Activated naive CD8-positive, alpha-beta T cell treated with anti-CD3 and anti-CD28 coated beads, Interleukin-2, amount 10 ng/mL, durations not matched to agents 7 days and 5 days (primary cell): ENCODE data around the gene TAS2R40. TPM values are rescaled to one million over a fixed set of nuclear protein-coding genes. Genes with fewer than 3 reads are reported as not detected.

Experiments
- ATAC-seq: fragments of 150-1000 bp; cut with Tn5 transposase; one replicate; pipeline ENCODE4 v1.10.0; 2021; ENCODE audit warnings: low read depth, moderate library complexity
- POLR2A ChIA-PET: fragments of 350-600 bp; sonication (Branson Sonifier 250); formaldehyde crosslinking; loops from one replicate; lab custom pipeline; 2021; ENCODE audit warnings: antibody characterized with exemption; lab: Charles Lee
- DNase-seq: peaks from one replicate; pipeline ENCODE4 v3.0.0; 2021
- H3K27ac Mint-ChIP-seq: one replicate; pipeline ENCODE4 v1.8.0; 2022; ENCODE audit warnings: mild to moderate bottlenecking, mixed read lengths
- H3K27me3 Mint-ChIP-seq: one replicate; pipeline ENCODE4 v1.8.0; 2022; ENCODE audit warnings: mild to moderate bottlenecking, moderate library complexity, mixed read lengths
- H3K36me3 Mint-ChIP-seq: one replicate; pipeline ENCODE4 v1.8.0; 2021; ENCODE audit warnings: mild to moderate bottlenecking, mixed read lengths
- H3K4me1 Mint-ChIP-seq: one replicate; pipeline ENCODE4 v1.8.0; 2021; ENCODE audit warnings: mixed read lengths
- H3K4me3 Mint-ChIP-seq: one replicate; pipeline ENCODE4 v1.8.0; 2022; ENCODE audit warnings: mild to moderate bottlenecking, moderate library complexity, mixed read lengths
- H3K9me3 Mint-ChIP-seq: one replicate; pipeline ENCODE4 v1.8.0; 2021; ENCODE audit warnings: mixed read lengths
- total RNA-seq, 2 experiments: library from RNA; stranded (reverse); gene quantifications; one replicate each; pipeline ENCODE4 v1.2.3, GENCODE V29; 2021

TAS2R40 gene
- total RNA-seq, 2 experiments from 2014 or later, result not detected

DNA sequence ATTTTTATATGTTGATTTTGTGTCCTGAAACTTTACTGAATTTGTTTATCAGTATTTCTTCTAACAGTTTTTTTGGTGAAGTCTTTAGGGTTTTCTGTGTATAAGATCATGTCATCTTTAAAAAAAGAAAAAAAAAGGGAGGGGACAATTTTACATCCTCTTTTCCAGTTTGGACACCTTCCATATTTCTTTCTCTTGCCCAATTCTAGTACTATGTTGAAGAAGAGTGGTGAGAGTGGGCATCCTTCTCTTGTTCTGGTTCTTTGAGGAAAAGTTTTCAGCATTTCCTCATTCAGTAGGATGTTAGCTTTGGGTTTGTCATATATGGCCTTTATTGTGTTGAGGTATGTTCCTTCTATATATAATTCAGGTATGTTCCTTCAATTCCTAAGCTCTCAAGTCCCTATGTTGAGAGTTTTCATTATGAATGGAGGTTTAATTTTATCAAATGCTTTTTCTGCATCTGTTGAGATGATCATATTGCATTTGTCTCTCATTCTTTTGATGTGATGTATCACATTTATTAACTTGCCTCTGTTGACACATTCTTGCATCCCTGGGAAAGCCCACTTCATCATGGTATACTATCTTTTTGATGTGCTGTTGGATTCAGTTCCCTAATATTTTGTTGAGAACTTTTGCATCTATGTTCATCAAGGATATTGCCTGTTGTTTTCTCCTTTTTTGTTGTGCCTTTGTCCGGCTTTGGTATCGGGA lies 12.1 kb downstream of the TAS2R40 start:
- peaks cover 29% of the 10 kb centered on the region for H3K27me3 Mint-ChIP-seq
- no peak overlapping the region for H3K27ac Mint-ChIP-seq
- DNase-seq (no peak), ATAC-seq (no peak)
- no peaks in the 10 kb centered on the region for H3K4me1 Mint-ChIP-seq
- no peak overlapping the region for H3K4me3 Mint-ChIP-seq
- peaks cover 10% of the 10 kb centered on the region for H3K36me3 Mint-ChIP-seq
- H3K9me3 Mint-ChIP-seq, result peaks cover 11% of the 10 kb centered on the region
- POLR2A ChIA-PET, result no interaction called here

DNA sequence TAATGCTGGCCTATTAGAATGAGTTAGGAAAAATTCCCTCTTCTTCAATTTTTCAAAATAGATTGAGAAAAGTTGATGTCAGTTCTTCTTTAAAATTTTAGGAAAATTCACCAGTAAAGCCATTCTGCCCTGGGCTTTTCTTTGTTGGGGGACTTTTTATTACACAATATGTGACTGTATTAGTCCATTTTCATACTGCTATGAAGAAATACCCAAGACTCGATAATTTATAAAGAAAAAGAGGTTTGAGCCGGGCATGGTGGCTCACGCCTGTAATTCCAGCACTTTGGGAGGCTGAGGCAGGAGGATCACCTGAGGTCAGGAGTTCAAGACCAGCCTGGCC lies 12.7 kb downstream of the TAS2R40 start:
- Mint-ChIP-seq H3K9me3 (peaks cover 11% of the 10 kb centered on the region), H3K27ac (no peak overlapping the region), H3K4me3 (no peak overlapping the region), H3K4me1 (no peaks in the 10 kb centered on the region), H3K27me3 (peaks cover 29% of the 10 kb centered on the region), H3K36me3 (peaks cover 10% of the 10 kb centered on the region)
- POLR2A ChIA-PET, result no interaction called here
- ATAC-seq, result no peak
- no peak for DNase-seq

DNA sequence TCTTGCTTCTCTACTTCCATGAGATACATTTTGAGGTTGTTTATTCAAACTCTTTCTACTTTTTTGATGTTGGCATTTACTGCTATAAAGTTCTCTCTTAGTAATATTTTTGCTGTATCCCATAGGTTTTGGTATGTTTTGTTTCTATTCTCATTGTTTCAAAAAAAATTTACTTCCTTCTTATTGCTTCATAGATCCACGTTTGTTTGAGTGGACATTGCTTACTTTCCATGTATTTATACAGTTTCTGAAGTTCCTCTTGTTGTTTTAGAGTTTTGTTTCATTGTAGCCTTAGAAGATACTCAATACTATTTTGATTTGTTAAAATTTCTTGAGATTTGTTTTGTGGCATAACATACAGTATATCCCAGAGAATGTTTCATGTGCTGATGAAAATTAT lies 13.7 kb downstream of the TAS2R40 start:
- no peak overlapping the region for H3K4me3 Mint-ChIP-seq
- no peak overlapping the region for H3K27ac Mint-ChIP-seq
- DNase-seq, result no peak
- POLR2A ChIA-PET, result no interaction called here
- H3K9me3 Mint-ChIP-seq, result peaks cover 11% of the 10 kb centered on the region
- ATAC-seq, result no peak
- peaks cover 4% of the 10 kb centered on the region for H3K4me1 Mint-ChIP-seq
- peaks cover 10% of the 10 kb centered on the region for H3K36me3 Mint-ChIP-seq
- H3K27me3 Mint-ChIP-seq, result peaks cover 29% of the 10 kb centered on the region

DNA sequence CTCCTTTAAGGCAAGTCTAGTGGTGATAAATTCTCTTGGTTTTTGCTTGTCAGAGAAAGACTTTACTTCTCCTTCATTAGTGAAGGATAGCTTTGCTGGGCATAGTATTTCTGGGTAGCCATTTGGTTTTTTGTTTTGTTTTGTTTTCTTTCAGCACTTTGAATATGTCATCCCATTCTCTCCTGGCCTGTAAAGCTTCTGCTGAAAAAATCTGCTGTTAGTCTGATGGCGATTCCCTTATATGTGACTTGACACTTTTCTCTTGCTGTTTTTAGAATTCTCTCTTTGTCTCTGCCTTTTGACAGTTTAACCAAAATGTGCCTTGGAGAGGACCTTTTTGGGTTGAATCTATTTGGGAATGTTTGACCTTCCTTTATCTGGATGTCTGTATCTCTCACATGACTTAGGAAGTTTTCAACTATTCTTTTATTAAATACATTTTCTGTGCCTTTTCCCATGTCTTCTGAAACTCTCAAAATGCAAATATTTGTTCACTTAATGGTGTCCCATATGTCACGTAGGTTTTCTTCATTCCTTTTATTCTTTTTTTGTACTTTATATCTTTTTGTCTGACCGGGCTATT lies 14.7 kb downstream of the TAS2R40 start:
- H3K4me1 Mint-ChIP-seq, result peaks cover 9% of the 10 kb centered on the region
- DNase-seq (no peak), ATAC-seq (no peak)
- H3K4me3 Mint-ChIP-seq, result no peak overlapping the region
- H3K27ac Mint-ChIP-seq, result no peak overlapping the region
- H3K9me3 Mint-ChIP-seq, result peaks cover 11% of the 10 kb centered on the region
- peaks cover 10% of the 10 kb centered on the region for H3K36me3 Mint-ChIP-seq
- POLR2A ChIA-PET, result no interaction called here
- H3K27me3 Mint-ChIP-seq, result peaks cover 29% of the 10 kb centered on the region

DNA sequence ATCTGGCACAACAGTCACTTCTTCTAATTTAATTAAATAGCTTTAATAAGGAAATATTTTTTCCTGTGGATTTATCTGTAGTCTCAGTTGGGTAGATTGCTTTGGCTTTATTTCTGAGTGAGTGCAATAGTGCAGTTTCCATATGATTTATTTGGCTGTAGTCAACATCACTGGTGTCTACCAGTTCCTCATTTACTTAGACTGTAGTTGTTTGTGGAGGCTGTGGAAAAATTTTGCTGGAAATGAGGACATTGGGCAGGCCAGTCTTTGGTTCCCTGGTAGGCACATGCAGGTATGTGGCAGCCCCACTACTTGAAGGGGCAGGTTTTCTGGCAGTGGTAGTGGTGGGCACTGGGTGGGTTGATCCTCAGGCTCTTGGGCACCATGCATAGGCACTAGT lies 15.5 kb downstream of the TAS2R40 start:
- Mint-ChIP-seq H3K27me3 (peaks cover 24% of the 10 kb centered on the region), H3K4me3 (no peak overlapping the region), H3K27ac (no peak overlapping the region), H3K36me3 (peaks cover 10% of the 10 kb centered on the region), H3K9me3 (peaks cover 11% of the 10 kb centered on the region), H3K4me1 (peaks cover 9% of the 10 kb centered on the region)
- ATAC-seq (no peak), DNase-seq (no peak)
- POLR2A ChIA-PET, result no interaction called here

DNA sequence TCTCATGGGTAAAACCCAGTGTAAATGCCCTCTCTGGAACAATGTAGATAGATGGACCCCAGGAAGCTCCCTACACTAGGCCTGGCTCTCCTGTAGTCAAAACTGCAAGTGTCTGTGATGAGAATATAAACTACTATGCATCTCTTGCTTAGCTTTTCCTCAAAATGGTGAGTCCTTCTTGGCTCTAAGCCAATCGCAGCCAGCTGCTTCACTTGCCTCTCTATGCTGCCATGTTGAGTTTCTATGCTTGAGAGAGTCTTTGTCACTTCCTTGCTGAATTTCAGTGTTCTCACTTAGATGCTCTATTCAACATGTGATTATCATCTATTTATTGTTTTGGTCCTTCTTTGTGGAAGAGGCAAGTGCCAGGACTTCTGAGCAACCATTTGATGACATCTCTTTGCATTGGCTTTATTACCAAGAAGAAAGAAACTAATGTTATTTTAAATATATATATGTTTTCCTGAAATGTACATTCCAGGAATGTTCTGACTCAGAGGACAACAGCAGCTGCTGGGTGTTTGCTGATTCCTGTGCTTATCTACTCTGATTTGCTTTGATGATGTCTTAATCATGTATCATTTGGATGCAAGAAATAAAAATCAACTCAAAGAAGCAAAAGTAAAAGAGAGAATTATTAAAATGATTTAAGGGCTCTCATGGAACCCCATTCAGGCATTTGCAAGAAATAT lies 16.6 kb downstream of the TAS2R40 start:
- ATAC-seq, result no peak
- Mint-ChIP-seq H3K36me3 (peaks cover 10% of the 10 kb centered on the region), H3K4me1 (peaks cover 9% of the 10 kb centered on the region), H3K4me3 (no peak overlapping the region), H3K9me3 (peaks cover 11% of the 10 kb centered on the region), H3K27me3 (peaks cover 15% of the 10 kb centered on the region), H3K27ac (no peak overlapping the region)
- POLR2A ChIA-PET, result interaction anchor here (0.5 kb wide), 1 partner anchor 425 kb away, joined by 9 read pairs; no protein-coding TSS in a partner anchor
- no peak for DNase-seq

DNA sequence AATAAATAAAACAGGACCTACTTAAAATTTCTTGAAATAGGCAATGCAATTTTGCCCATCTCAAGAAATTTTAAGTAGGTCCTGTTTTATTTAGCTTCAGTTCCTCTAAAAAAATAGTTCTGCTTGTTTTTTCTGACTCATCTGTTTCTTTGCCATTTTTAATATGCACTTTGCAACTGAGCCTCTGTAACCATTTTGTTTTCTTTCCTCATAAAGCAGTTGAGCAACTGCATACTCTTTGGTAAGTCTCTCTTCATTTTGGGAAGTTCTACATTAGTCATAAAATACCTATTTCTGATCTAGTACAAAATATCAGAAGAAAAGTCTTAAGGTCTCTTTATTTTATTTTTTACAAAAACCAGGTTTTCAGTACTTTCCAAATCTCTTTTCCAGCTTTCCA lies 18.0 kb downstream of the TAS2R40 start:
- Mint-ChIP-seq H3K9me3 (peaks cover 11% of the 10 kb centered on the region), H3K27ac (no peak overlapping the region), H3K4me3 (no peak overlapping the region), H3K27me3 (peaks cover 10% of the 10 kb centered on the region), H3K4me1 (peaks cover 20% of the 10 kb centered on the region), H3K36me3 (peaks cover 10% of the 10 kb centered on the region)
- DNase-seq (no peak), ATAC-seq (no peak)
- POLR2A ChIA-PET, result interaction anchor here (0.5 to 1.8 kb wide), 8 partner anchors 23 to 274 kb away, joined by 3 to 12 read pairs (median 4); partner anchors contain the start of genes CASP2, EPHA1 and GSTK1

DNA sequence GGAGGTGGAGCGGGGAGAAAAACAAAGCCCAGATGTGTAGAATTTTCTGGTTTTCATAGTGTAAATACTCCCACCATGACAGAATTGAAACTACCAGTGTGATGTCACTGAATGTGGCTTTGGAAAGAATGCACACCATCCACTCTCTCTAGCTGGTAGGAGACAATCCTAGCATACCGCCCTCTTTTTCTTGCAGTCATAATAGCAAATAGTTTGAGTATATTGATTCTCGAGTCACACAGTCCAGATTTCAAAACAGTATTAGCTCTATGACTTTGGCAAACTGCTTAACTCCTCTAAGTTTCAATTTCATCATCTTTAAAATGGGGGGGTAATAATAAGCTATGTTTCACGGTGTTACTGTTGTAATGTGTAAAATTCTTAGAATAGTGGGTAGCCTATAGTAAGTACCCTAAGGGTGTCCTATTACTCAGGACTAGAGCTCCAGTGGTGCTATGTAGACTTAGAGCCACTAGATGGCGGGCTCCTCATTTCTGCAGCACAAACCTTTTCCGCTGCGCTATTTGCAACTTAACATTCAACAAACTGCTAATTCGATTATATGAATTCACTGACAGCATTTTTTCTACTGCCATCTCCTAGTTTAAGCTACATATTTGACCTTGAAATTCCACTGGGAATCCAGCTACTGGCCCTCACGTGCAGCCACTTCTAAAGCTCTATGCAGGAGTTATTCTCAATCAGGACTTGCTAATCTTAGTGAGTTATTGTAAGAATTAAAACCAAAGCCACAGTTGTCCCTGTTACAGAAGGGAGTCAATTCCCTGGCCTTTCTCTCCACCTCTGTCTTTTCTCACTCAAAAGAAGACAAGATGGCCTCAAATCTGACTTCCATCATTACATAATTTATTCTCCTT lies 18.7 kb downstream of the TAS2R40 start:
- peak; percentile 72 for ATAC-seq
- Mint-ChIP-seq H3K27ac (no peak overlapping the region), H3K27me3 (peaks cover 10% of the 10 kb centered on the region), H3K4me3 (no peak overlapping the region), H3K9me3 (peaks cover 11% of the 10 kb centered on the region), H3K36me3 (peaks cover 10% of the 10 kb centered on the region), H3K4me1 (peaks cover 25% of the 10 kb centered on the region)
- peak; percentile 58 for DNase-seq
- POLR2A ChIA-PET, result interaction anchor here (0.5 to 1.8 kb wide), 12 partner anchors 23 to 273 kb away, joined by 3 to 12 read pairs (median 4); partner anchors contain the start of genes CASP2, EPHA1 and GSTK1

DNA sequence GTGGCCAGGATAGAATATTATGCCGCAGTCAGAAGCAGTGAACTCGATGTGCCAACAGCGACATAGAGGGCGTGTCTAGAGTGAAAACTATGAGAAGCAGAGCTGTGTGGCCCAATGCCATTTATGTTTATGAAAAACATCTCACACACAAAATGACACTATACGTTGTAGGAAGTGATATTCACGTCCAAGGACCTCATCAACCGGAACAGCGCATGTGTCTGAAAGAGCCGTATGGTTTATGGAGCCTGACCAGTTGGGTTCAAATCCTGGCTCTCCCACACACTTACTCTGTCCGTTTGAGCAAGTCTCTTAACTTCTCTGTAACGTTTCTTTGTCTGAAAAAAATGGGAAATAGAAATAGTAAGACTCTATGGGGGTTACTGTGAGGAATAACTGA lies 20.5 kb downstream of the TAS2R40 start:
- no peak for ATAC-seq
- POLR2A ChIA-PET, result interaction anchor here (0.7 to 1.4 kb wide), 2 partner anchors 138 to 443 kb away, joined by 3 to 4 read pairs; no protein-coding TSS in a partner anchor
- H3K4me1 Mint-ChIP-seq, result peaks cover 41% of the 10 kb centered on the region

DNA sequence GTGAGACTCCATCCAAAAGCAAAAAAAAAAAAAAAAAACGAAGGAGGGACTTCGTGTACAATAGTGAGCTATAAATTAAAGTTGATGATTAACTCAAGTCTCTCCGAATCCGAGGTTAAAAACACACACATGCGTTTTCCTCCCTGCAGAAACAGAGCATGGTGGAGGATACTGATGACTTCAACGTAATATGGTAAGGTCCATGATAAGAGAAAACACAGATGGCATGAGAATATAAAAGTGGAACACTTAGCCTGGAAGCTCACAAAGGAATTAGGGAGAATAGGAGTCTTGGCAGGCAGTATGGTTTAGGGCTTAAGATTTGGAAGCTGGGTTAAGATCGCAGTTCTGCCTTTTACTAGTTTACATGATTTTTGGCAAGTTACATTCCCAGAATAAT lies 21.3 kb downstream of the TAS2R40 start:
- no peak overlapping the region for H3K4me3 Mint-ChIP-seq
- DNase-seq (no peak), ATAC-seq (no peak)
- H3K4me1 Mint-ChIP-seq, result peaks cover 42% of the 10 kb centered on the region
- H3K36me3 Mint-ChIP-seq, result peaks cover 11% of the 10 kb centered on the region
- peaks cover 1% of the 10 kb centered on the region for H3K9me3 Mint-ChIP-seq
- POLR2A ChIA-PET, result interaction anchor here (0.7 to 1.4 kb wide), 4 partner anchors 28 to 443 kb away, joined by 3 to 4 read pairs (median 3); partner anchors contain the start of gene CASP2
- no peak overlapping the region for H3K27ac Mint-ChIP-seq
- H3K27me3 Mint-ChIP-seq, result no peaks in the 10 kb centered on the region

More for the DNA sequence above, 20.5 kb downstream of the TAS2R40 start:
- Mint-ChIP-seq H3K36me3 (peaks cover 11% of the 10 kb centered on the region), H3K27me3 (no peaks in the 10 kb centered on the region), H3K9me3 (peaks cover 1% of the 10 kb centered on the region), H3K4me3 (no peak overlapping the region), H3K27ac (no peak overlapping the region)
- DNase-seq, result no peak

DNA sequence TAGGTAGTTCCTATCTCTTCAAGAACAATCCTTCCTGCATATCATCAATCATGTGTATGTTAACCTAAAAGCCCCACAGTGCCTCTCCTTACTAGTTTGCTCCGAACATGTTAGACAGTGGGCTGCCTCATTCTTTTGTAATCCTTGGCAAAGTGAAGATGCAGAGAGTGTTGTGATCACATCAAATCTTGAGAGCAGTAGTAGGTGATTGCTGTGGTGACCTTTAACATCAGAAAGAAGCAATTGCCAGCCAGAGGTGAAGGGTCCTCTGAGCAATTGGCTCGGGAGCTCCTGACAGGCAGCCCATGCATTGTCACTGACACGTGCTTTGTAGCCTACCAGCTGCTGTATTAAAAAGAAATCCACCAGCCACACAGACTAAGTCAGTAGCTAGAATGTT lies 21.8 kb downstream of the TAS2R40 start:
- peaks cover 43% of the 10 kb centered on the region for H3K4me1 Mint-ChIP-seq
- H3K4me3 Mint-ChIP-seq, result no peak overlapping the region
- H3K27ac Mint-ChIP-seq, result no peak overlapping the region
- no peak for ATAC-seq
- no peak for DNase-seq
- peaks cover 3% of the 10 kb centered on the region for H3K9me3 Mint-ChIP-seq
- no peaks in the 10 kb centered on the region for H3K27me3 Mint-ChIP-seq
- POLR2A ChIA-PET, result interaction anchor here (0.8 to 1.4 kb wide), 4 partner anchors 28 to 137 kb away, joined by 3 to 4 read pairs (median 3); partner anchors contain the start of gene CASP2
- H3K36me3 Mint-ChIP-seq, result peaks cover 14% of the 10 kb centered on the region

DNA sequence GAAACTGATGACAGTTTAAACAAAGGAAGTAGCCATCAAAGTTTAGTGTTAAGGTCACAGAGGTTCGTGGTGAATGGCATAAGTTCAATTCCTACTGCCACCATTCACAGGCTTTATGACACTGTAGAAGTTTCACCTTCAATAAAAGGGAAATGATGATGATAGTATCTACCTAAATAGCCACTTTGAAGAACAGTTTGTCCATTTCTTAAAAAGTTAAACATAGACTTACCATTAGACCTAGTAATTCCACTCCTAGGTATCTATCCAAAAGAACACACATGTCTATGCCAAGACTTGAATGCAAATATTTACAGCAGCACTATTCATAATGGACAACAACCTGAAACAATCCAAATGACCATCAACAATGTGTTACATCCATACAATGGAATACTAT lies 22.5 kb downstream of the TAS2R40 start:
- H3K4me1 Mint-ChIP-seq, result peaks cover 45% of the 10 kb centered on the region
- no peak overlapping the region for H3K27ac Mint-ChIP-seq
- no peaks in the 10 kb centered on the region for H3K27me3 Mint-ChIP-seq
- peak overlapping the region; percentile 47 for H3K4me3 Mint-ChIP-seq
- H3K9me3 Mint-ChIP-seq, result peaks cover 8% of the 10 kb centered on the region
- POLR2A ChIA-PET, result interaction anchor here (0.8 to 3.1 kb wide), 4 partner anchors 18 to 54 kb away, joined by 3 to 19 read pairs (median 3); partner anchors contain the start of genes CASP2 and GSTK1
- H3K36me3 Mint-ChIP-seq, result peaks cover 14% of the 10 kb centered on the region
- DNase-seq (no peak), ATAC-seq (no peak)
